HG03025 (cell line): ENCODE data around the gene HPX.

ENCODE experiments used
- ATAC-seq: cut with Tn5 transposase; IDR thresholded peaks from one replicate; pipeline ENCODE4 v1.9.1; 2021; ENCODE audit warnings: mild to moderate bottlenecking, moderate library complexity; ENCODE audit not compliant: unreplicated experiment, low FRiP score

Gene HPX

DNA sequence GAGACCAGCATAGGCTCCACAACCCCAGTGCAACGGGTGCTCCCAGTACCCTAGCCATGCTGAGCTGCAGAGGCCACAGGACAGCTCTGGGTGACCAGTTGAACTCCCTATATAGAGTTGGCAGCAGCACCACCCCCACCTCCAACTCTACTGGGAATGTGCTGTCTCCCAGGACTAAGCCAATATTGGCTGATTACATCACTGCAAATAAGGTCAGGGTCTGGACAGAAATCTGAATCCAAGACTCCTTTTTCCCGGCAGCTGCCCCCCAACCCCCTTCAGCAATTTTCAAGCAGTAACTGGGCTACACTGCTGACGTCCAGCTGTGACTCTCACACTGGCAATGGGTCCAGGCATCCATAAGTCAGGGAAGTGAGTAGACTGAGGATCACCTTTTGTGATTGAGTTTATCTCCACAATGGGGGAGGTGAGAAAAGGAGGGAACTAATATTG lies at the start of gene HPX:
HPX (minus strand) TSS at position 82 of the 453 bp plus-strand sequence; CDS start at position 58, 24 bp downstream.
- ATAC-seq = no peak

- ATAC-seq = no peak
Observed at GRCh38 chr11:6489306-6489705, 48.5 kb upstream of the HPX start.

DNA sequence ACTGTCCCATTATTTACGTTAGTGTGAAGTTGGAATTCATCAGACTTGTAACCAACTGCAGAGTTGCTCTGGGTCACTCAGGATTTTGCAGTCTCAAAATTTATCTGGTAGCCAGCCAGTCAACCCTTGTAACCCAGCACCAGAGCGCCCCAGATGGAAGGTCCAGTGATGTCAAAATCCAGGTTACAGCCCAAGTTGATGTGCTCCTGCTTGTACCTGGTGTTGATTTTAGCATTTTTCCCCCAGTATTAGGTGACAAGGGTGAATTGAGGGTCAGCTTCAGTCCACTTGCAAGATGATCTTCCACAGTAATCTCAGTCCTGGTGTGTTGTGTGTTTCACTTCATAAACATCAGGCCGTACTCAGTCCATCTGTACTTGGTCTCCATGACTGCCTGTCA lies 48.0 kb upstream of the HPX start:
- ATAC-seq = no peak

DNA sequence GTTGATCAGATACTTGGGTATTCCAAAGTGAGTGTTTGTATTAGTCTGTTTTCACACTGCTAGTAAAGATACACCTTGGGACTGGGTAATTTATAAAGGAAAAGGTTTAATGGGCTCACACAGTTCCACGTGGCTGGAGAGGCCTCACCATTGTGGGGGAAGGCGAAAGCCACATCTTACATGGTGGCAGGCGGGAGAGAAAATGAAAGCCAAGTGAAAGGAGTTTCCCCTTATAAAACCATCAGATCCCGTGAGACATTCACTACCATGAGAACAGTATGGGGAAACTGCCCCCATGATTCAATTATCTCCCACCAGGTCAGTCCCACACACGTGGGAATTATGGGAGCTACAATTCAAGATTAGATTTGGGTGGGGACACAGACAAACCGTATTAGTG lies 47.6 kb upstream of the HPX start:
- no peak for ATAC-seq

DNA sequence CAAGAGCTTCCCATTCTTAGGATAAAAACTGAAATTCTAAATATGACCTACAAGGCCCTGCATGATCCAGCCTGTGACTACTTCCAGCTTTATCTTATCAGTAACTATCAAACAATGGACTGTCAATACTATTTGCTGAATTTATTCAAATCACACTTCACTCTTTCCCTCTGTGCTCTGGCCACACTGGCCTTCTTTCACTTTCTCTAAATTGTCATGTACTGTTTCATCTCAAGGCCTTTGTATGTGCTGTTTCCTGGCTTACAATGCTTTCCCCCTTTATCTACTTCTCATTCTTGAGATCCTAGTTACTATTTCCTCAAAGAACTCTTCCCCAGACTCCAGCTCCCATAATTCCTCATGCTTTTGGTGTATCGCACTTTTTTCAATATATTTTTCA lies 46.2 kb upstream of the HPX start:
- ATAC-seq = no peak

GRCh38 chr11:6486256-6486655 lies 45.5 kb upstream of the HPX start:
- no peak for ATAC-seq

GRCh38 chr11:6485661-6486060 lies 44.9 kb upstream of the HPX start:
- ATAC-seq = no peak

DNA sequence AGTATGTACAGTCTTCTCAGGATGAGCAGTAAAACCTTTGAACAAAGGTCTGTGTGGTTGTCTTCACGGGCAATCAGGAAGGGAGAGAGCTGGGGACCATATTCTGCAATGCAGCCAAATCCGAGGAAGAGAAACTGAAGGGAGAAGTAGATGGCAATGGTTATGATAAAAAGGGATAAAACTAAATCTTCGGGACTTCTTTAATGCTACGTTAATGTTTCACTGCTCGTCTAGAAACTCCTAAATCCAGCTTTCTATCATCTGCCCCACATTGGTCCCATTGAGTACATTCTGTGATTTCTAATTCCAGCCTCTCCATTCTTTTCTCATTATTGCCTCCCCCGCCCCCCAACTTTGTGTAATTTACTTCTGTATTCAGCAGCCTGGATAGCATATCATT lies 42.2 kb upstream of the HPX start:
- no peak for ATAC-seq

DNA sequence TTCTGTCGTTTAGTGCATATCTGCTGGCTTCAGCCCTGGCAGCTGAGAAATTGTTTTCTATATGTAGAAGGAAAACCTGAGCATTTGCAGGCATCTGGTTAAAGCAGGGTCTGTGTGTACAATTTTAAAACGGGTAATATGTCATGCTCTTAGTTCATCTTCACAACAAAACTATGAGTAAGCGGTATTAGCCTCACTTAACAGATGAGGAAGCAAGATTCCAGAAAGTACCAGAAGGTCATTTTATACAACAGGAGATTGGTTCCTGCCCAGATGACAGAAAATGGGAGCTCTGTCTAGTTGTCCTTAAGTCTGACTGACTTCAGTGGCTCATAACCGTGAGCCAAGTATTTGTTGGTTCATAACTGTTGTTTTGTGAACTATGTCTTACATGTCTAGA lies 41.7 kb upstream of the HPX start:
- no peak for ATAC-seq

GRCh38 chr11:6481924-6482275 lies 41.1 kb upstream of the HPX start:
- peak; percentile 2 for ATAC-seq

- peak; percentile 99 for ATAC-seq
Observed at GRCh38 chr11:6481012-6481923, 40.5 kb upstream of the HPX start, which contains the start of the genes ARFIP2 and TIMM10B. Gene ARFIP2, minus strand, starts transcription at chr11:6481331. Its CDS starts 910 bp downstream, at chr11:6480421. Gene TIMM10B, plus strand, starts transcription at chr11:6481501. Its CDS starts 16 bp downstream, at chr11:6481517.

DNA sequence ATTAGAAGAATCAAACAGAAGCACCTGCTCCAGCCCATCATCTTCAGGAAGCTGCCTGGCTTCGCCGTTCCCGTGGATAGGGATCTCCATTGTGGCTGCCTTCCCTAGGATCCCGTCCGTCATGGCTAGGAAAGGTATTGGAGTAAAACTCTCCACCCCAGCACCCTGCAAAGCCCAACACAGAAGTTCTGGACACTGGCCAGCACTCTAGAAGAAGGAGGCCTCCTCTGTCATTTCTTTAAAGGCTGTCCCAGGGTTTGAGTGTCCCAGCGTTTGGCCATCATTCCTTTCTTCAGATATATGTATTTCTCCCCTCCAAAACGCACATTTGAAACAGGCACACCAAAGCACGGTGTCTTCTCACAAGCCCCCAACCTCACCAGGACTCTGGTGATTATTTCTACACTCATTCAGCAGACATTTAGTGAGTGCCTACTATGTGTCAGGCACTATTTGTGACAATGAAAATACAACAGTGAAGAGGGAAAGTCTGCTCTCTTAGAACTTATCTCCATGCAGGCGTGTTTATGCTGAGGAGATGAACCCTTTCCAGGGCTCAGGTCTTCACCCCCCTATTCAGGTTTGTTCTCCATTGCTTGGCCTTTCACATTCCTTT lies 39.6 kb upstream of the HPX start:
- no peak for ATAC-seq

DNA sequence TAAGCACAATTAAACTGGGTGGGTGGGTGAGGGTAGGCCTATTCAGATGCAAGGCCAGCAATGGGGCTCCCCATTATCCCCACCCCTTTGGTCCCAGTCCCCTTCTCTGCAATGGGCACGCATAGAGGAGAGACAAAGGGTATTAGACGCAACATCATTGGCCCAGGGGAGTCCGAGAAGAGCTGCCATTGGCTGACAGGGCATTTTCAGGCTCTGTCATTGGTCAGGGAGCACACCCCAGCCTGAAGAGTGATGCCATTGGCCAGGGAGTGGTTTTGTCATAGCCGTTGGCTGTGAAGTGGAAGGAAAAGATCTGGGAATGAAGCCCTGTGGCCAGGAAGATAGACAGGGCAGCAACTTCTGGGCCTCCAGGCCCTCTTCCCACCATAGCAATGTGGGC lies 35.8 kb upstream of the HPX start:
- ATAC-seq = no peak

- no peak for ATAC-seq
Observed at GRCh38 chr11:6475936-6476335, 35.1 kb upstream of the HPX start.

DNA sequence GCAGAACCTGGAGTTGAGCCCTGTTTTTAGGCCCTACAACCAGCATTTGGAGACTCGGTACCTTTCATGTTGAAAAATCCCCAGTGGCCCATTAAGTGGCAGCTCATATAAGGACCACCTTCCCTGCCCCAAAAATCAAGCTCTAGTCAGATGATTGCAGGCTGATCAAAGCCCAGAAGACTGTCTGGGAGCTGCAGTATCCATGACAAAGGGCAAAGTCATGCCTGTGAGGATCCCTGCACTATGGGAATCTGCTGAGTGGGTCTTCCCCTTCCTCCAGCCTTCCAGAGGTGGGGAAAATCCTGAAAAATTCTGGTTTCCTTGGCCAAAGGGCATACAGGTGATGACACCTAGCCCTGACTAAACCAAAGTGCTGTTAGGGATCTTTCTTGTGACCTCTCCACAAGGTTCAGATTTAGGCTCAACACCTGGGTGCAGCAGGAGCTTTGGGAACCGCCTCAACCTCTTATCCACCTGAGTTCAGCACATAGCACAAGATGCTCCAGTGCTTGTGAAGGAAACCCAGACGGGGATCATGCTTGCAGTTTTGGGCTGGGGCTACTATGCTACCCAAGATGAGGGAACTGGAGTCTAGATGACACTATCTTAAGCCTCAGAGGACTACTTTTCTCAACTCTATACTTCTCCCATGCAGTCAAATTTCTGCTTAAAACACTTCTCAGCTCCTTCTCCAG lies 34.2 kb upstream of the HPX start:
- no peak for ATAC-seq

DNA sequence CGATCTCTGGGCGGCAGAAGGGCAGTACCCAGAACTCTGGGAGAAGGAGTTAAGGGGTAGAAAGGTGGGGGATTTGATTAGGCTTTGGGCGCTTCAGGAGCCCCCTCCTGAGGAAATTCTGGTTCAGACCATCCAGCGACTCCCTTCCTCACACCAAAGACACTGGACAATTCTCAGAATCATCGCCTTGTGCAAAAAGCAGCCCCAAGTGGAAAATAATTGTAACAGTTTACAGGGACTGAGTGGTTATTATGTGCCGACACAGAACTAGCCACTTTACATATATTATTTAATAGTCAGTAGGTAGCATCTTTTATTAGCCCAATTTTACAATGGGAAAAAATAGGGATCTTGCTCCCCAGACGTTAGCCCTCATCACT lies 33.6 kb upstream of the HPX start:
- no peak for ATAC-seq

- ATAC-seq = peak; percentile 62
Observed at GRCh38 chr11:6473451-6474412, 32.9 kb upstream of the HPX start, which contains the start of gene TRIM3. Gene TRIM3, minus strand, starts transcription at chr11:6473941. Its CDS starts 8,246 bp downstream, at chr11:6465695.

DNA sequence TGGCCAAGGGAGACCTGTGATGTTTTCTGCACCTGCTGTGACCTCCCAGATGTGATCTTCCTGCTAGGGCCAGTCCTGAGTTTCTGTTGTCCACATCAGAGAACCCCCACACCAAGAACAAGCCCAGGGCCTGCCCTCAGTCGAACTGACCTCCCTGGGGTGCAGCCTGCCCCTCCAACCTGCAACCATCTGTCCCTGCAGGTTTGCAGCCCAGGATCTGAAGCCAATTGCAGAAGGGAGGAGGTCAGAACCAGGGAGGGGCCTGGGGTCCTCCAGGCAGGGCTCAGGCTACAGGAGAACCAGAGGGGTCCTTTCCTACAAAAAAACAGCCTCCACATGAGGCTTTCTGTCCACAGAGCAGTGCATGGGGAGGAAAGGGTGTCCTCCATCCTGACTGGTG lies 32.1 kb upstream of the HPX start:
- ATAC-seq = no peak

GRCh38 chr11:6469599-6469998 lies 28.8 kb upstream of the HPX start:
- no peak for ATAC-seq
